ENCODE data around the gene TMEM18.

DNA sequence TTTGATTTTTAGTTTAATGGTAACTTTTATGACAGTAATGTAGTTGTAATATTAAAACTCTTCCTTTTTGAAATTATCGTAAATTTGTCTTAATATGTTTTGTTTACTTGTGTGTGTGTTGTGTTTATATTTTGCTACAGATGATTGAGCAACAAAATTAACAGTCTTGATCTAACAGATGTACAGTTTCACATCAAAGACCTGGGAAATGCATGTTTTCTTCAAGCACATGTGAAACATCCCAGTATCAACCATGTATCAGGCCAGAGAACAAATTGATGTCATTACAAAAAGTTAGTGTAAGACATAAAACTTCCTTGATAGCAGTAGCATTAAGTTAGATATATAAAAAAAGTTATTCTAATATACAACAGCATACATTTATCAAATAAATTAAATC, 45.5 kb downstream of the TMEM18 start:
- TF ChIP-seq POLR2AphosphoS5 (IDR thresholded peaks at IDR 0.05; ENCODE audit: borderline replicate concordance, low read depth, low read length) = no peak
- no peak for TF ChIP-seq FOXP2 (optimal IDR thresholded peaks at IDR 0.05; ENCODE audit: control extremely low read depth, extremely low read length, insufficient read depth)

Data from SK-N-MC (cell line).